SIG-M5 treated with dmso at 0.1 percent for 504 hours (cell line): ENCODE measurements around the gene P2RX1.
"Not testable (repeated sequence)": the region's sequence is repeated elsewhere in the genome, so short reads cannot be mapped to it uniquely, and the experiment has no call there.

Experiments
- DNase-seq: peaks from one replicate; lab custom pipeline; 2025; ENCODE audit not compliant: unreplicated experiment; lab: John Stamatoyannopoulos, UW

Gene P2RX1

GRCh38 chr17:3861761-3862681 lies 54.2 kb downstream of the P2RX1 start:
- DNase-seq = no peak

- no peak for DNase-seq
Observed at GRCh38 chr17:3860939-3861700, 55.1 kb downstream of the P2RX1 start.

- DNase-seq = no peak
Observed at GRCh38 chr17:3859940-3860339, 56.3 kb downstream of the P2RX1 start.

- DNase-seq = no peak
Observed at GRCh38 chr17:3857261-3858105, 58.8 kb downstream of the P2RX1 start.

- not testable (repeated sequence) for DNase-seq
Observed at GRCh38 chr17:3854204-3854603, 62.1 kb downstream of the P2RX1 start.

GRCh38 chr17:3852561-3852960 lies 63.7 kb downstream of the P2RX1 start:
- DNase-seq = no peak

- no peak for DNase-seq
Observed at GRCh38 chr17:3851461-3852100, 64.7 kb downstream of the P2RX1 start.

- DNase-seq = no peak
Observed at GRCh38 chr17:3848229-3848835, 67.9 kb downstream of the P2RX1 start.

GRCh38 chr17:3847165-3847670 lies 69.0 kb downstream of the P2RX1 start:
- DNase-seq = no peak
